Transverse colon (tissue), 3 donors: Measurements from ENCODE around the gene GLUD1.

ENCODE experiments used
- POLR2A ChIP-seq: fragments of 450-650 bp; IDR thresholded peaks from one replicate; pipeline ENCODE4 v1.6.1; 2016; ENCODE audit warnings: antibody characterized with exemption, mild to moderate bottlenecking, moderate library complexity
- TF ChIP-seq, protein P1 (sequence below), 5 experiments: fragments of 200-600 bp in 3 of 5; fragments of 450-650 bp in 2 of 5; sonication (generic) in 3 of 5; IDR thresholded peaks; 1 replicate in 2 of 5; 2 replicates in 3 of 5; pipeline ENCODE4 v1.5.1; 2016 to 2017; ENCODE audit warnings: antibody characterized with exemption in 5 of 5, inconsistent platforms in 3 of 5, mild to moderate bottlenecking in 2 of 5, moderate library complexity in 1 of 5

DNA sequence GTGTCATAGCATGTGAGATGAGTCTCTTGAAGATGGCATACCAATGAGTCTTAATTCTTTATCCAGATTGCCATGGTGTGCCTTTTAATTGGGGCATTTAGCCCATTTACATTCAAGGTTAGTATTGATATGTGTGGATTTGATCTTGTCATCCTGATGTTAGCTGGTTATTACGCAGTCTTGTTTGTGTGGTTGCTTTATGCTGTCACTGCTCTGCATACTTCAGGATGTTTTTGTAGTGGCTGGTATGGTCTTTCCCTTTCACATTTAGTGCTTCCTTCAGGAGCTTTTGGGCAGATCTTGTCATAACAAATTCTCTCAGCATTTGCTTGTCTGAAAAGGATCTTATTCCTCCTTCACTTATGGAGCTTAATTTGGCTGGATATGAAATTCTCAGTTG, 58.0 kb downstream of the GLUD1 start:
- TF ChIP-seq, protein P1, sequence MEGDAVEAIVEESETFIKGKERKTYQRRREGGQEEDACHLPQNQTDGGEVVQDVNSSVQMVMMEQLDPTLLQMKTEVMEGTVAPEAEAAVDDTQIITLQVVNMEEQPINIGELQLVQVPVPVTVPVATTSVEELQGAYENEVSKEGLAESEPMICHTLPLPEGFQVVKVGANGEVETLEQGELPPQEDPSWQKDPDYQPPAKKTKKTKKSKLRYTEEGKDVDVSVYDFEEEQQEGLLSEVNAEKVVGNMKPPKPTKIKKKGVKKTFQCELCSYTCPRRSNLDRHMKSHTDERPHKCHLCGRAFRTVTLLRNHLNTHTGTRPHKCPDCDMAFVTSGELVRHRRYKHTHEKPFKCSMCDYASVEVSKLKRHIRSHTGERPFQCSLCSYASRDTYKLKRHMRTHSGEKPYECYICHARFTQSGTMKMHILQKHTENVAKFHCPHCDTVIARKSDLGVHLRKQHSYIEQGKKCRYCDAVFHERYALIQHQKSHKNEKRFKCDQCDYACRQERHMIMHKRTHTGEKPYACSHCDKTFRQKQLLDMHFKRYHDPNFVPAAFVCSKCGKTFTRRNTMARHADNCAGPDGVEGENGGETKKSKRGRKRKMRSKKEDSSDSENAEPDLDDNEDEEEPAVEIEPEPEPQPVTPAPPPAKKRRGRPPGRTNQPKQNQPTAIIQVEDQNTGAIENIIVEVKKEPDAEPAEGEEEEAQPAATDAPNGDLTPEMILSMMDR (IDR thresholded peaks at IDR 0.05) = no peak
- TF ChIP-seq POLR2A = no peak
